Prostate gland (tissue), 2 donors: ENCODE measurements around the gene ABI1.

Source experiments
- CTCF ChIP-seq, 4 experiments: fragments of 200-600 bp in 2 of 4; fragments of 450-650 bp in 2 of 4; sonication (generic) in 2 of 4; IDR thresholded peaks; 1 replicate in 3 of 4; 2 replicates in 1 of 4; pipeline ENCODE4 v1.5.1; 2016 to 2019; ENCODE audit warnings: antibody characterized with exemption in 4 of 4, mild to moderate bottlenecking in 2 of 4, moderate library complexity in 2 of 4
- POLR2A ChIP-seq: fragments of 450-650 bp; IDR thresholded peaks from one replicate; pipeline ENCODE4 v1.6.1; 2016; ENCODE audit warnings: antibody characterized with exemption, mild to moderate bottlenecking
- POLR2AphosphoS5 ChIP-seq: sonication (generic); formaldehyde crosslinking; IDR thresholded peaks from one replicate; pipeline ENCODE4 v1.6.1; 2017; ENCODE audit warnings: antibody characterized with exemption

- no peak for TF ChIP-seq POLR2A
- TF ChIP-seq CTCF (IDR thresholded peaks at IDR 0.05) = no peak
- peak; percentile 89 for TF ChIP-seq POLR2AphosphoS5
Observed at GRCh38 chr10:26733750-26734568, 126.8 kb downstream of the ABI1 start.
